ENCODE measurements around the gene MTSS2.
"Not testable (repeated sequence)": the region's sequence is repeated elsewhere in the genome, so short reads cannot be mapped to it uniquely, and the experiment has no call there.

The MTSS2 gene

GRCh38 chr16:70684146-70685060 is 1.4 kb downstream of the MTSS2 start:
- DNase-seq = no peak

GRCh38 chr16:70683146-70683944 is 2.5 kb downstream of the MTSS2 start:
- DNase-seq = no peak

DNA sequence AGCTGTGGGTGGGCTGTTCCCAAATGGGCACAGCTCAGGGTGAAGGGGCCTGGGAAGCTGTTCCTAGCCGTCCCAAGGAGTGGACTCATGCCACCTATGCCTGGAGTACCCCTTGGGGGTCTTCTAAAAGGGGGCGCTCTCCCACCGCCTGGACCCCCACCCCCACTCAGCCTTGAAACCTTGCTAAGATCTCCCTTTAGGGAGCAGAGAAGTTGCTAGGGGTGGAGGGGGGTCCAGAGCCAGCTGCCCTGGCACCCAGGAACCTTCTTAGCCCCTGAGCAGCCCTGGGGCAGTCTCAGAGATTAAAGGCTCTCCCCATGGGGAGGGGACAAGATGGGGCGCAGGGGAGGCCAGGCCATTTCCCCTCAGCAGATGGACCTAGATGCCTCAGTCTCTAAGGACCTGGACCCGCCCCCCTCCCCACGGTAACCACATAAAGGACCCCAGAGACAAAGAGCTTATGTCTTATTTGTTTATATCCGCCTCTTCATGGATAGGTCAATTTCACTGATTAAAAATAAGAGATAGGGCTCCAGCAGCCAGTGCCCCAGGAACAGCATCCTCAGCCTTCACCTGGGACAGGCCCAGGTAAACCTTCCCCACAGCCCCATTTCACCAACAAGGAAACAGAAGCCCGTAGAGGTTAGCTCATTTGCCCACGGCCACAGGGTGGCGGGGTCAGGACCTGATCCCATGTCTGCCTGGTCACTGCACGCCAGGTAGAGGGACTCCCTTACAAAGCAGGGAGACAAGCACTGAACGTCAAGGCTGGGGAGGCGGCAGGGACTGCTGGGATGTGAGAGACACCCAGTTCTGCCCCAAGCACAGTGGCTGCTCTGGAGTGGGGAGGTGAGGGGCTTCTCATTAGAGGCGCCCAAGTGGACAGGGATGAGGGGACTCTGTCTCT is 3.4 kb downstream of the MTSS2 start:
- DNase-seq = no peak

GRCh38 chr16:70681382-70682238 is 4.2 kb downstream of the MTSS2 start:
- no peak for DNase-seq

GRCh38 chr16:70680495-70681381 is 5.1 kb downstream of the MTSS2 start:
- DNase-seq = no peak

DNA sequence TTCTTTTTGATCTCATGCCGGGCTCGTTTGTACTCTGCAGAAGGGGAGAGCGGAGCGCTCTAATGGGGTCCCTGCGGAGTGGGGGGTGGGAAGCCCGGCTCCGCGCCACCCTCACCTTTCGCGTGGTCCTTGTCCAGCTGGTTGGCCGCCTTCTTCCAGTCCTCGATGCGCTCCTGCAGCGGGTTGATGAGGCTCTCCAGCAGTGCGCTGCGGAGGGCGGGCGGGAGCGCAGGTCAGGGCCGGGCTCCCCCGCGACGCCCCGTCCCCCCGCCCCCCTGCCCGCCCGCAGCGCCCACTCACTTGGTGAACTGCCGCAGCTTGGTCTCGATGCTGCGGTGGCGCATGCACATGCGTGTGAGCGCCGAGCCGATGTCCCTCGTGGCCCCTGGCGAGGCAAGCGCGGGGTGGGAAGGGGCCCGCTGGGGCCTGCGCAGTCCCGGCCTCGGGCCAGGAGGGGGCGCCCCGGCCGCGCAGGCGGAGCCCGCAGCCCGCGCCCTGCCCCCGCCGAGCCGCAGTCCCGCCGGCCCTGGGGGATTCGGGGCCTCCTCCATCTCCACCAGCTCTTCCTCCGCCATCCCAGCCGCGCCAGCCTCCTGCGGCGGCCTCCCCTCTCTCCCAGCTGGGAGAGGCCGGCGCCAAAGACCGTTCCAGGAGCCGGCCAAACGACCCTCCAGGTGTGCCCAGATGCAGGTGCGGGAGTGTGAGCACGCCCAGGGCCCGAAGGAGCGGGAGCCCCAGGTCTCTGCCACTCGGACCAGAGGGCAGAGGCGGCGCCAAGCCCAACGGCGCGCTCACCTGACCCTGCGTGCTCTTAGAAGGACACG is 6.0 kb downstream of the MTSS2 start:
- no peak for DNase-seq

DNA sequence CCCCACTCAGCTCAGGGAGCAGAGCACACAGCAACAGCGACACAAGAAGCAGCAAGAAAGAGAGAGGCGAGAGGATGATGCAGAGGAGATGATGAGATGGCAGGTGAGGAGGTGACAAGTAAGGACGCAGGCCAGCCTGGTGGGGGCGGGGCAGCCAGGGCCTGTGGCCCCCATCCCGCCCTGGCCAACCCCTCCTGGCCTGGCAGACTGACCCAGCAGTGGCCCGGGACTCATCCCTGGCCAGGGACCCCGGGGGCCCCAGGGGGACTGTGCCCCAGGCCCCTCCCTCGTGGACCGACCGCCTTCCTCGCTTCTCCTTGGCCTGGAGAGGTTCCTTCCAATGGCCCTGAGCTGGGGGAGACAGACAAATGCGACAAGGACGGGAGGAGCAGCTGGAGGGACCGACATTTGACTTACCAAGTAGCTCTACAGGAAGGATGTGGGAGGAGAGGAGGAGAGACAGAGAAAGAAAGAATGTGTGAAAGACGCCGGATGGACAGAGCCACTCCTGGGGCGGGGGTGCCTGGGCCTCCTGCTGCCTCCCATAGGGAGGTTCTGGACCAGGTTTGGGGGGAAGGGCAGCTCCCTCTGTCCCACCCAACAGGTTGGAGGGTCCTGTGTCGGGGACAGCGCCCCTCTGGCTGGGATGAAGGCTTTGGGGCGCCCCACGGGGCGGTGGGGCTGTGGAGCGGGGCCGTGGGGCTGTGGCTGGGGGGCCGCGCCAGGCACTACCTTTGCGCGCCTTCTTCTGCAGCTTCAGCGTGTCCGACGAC is 6.8 kb downstream of the MTSS2 start:
- no peak for DNase-seq

- no peak for DNase-seq
These were observed 7.5 kb downstream of the MTSS2 start for GRCh38 chr16:70678121-70678897.

DNA sequence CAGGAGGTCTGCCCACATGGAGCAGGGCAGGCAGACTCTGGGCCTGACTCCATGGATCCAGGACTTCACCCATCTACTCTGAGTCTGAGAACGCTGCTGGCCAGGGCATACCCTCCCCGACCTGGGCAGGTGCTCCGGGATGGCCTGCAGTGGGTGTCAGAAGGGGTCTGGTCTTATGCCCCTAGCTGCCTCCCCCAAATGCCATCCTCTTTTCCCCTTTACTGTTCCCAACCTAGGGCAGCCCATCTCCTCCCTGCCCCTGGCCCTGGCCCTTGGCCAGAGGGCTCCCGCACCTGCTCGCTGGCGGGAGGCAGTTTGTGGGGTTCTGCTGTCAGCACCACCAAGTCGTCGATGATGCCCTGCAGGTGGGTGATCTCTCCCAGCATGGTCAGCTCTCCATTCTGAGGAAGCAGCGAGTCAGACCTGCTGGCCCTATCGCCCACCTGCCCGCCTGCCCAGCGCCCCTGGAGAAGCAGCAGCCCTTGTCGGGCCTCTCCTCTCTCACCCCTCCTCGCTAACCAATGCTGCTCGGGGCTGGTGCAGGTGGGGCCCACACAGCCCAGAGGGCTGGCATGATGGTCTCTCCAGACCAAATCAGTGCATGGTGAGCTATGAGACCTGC is 8.2 kb downstream of the MTSS2 start:
- DNase-seq = no peak

DNA sequence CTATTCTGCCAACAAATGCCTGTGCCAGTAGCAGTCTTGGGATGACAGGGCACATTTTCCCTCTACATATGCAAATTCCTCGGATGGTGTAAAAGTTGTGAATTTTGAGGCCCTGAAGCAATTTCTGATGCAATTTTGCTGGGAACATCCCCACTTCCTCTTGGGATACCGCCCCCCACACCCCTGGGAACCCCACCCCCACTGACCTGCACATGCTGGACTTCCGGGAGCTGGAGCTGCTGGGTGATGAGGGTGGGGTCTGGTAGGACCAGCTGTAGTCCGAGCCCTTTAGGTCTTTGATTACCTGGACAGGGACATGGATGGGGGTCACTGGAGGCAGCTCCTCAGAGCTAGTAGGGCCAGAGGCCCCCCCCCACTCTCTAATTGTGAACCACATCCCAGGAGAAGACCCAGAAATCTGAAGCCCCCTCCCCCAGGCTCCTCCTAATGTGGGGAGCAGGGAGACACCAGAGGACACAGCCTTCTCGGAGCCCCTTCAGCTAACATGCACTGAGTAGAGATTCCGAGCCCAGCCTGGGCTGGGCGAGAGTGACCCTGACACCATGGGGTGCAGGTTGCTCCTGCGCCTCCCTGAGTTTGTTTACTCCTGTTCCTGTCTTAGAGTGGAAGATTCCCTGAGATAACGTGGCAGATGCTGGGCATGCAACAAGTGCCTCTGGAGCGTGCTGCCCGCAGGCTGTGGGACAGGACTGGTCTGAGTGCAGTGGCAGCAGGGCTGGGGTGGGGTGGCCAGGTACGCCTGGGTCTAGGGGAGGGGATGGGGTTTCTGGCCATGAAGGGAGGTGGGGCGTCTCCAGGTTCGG is 9.0 kb downstream of the MTSS2 start:
- no peak for DNase-seq

DNA sequence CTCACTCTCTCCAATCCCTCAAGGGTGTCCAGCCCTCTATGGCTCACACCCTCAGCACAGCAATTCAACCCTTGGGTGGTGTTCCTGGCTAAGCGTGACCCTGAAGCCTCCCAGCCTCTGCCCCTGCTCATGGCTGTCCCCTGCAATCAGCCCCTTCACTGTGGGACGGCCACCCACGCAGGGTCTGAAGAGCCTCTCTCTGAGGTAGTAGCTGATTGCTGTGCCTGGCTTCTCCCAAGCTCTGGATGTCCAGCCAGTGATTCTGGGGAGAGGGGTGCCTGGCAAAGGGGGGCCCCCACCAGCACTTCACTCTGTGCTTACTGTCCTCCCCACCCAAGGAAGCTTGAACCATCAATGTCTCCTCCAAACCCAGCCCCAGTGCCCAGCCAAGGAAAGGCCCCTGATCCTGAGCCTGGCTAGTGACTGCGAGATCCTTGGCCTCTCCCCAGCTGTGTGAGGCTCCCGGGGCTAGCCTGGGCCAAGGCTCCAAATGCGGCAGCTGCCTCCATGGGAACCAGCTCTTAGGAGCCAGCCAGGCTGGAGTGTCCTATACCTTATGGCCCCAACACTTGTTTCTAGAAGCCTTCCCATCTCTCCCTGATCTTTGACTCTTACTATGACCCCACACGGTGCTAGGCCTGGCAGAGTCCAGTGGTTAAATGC is 9.9 kb downstream of the MTSS2 start:
- no peak for DNase-seq

DNA sequence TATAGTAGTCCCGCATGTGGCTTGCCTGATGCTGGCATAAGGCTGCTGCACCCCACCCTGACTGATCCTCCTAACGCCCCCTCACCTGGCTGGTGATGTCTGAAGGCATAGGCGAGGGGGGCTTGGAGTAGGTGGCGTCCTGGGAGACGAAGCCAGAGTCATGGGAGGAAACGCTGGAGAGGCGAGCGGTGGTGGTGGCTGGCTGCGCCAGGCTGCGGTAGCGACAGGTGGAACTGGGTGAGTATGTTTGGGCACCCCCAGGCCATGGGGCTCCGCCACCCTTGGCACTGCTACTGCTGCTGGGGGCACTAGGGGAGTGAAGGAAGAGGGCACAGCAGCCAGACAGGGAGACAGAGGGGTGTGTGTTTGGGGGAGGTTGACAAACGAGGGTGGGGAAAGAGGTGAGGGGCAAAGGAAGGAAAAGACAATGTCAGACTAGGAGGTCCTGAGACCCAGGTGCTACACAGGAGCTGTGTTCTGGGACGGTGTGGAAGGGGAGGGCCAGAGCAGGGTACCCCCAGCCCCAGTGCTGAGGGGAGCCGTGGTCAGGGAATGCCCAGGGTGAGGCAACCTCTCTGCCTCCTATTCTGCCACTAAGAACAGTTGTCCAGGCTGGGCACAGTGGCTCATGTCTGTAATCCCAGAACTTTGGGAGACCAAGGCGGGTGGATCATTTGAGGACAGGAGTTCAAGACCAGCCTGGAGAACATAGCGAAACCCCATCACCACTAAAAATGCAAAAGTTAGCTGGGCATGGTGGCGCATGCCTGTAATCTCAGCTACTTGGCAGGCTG is 11.4 kb downstream of the MTSS2 start:
- no peak for DNase-seq

- DNase-seq = not testable (repeated sequence)
These were observed 14.9 kb downstream of the MTSS2 start for GRCh38 chr16:70670938-70671337.

DNA sequence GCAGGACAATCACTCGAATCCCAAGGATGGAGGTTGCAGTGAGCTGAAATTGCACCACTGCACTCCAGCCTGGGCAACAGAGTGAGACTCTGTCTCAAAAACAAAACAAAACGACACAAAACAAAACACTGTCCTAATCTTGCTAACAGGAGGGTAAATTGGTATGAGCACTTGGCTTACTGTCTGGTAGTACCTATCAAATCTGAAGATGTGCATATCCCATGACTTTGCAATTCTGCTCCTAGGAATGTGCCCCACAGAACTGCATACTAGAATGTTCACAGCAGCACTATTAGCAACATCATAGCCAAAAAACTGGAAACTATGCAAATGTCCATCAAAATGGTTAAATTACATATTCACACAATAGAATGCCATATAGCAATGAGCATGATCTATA is 15.7 kb downstream of the MTSS2 start:
- DNase-seq = no peak
